HEK293 (cell line): Measurements from ENCODE around the gene SH3TC1.

Source experiments
- CTCF ChIP-seq: fragments of 450-650 bp; formaldehyde crosslinking; IDR thresholded peaks from 2 replicates; pipeline ENCODE4 v1.5.1; 2016; ENCODE audit warnings: missing biosample characterization, missing genetic modification characterization
- MYNN ChIP-seq: fragments of 450-650 bp; formaldehyde crosslinking; IDR thresholded peaks from 2 replicates; pipeline ENCODE4 v1.5.1; 2016; ENCODE audit warnings: missing biosample characterization, missing genetic modification characterization, borderline replicate concordance
- ZBTB7A ChIP-seq: fragments of 450-650 bp; formaldehyde crosslinking; IDR thresholded peaks from 2 replicates; pipeline ENCODE4 v1.5.1; 2016; ENCODE audit warnings: low read depth, missing biosample characterization, missing genetic modification characterization
- ZNF155 ChIP-seq: fragments of 450-650 bp; formaldehyde crosslinking; IDR thresholded peaks from 2 replicates; pipeline ENCODE4 v1.5.1; 2016; ENCODE audit warnings: missing biosample characterization, missing genetic modification characterization
- ZNF175 ChIP-seq: fragments of 450-650 bp; formaldehyde crosslinking; IDR thresholded peaks from 2 replicates; pipeline ENCODE4 v1.5.1; 2016; ENCODE audit warnings: missing biosample characterization, missing genetic modification characterization

DNA sequence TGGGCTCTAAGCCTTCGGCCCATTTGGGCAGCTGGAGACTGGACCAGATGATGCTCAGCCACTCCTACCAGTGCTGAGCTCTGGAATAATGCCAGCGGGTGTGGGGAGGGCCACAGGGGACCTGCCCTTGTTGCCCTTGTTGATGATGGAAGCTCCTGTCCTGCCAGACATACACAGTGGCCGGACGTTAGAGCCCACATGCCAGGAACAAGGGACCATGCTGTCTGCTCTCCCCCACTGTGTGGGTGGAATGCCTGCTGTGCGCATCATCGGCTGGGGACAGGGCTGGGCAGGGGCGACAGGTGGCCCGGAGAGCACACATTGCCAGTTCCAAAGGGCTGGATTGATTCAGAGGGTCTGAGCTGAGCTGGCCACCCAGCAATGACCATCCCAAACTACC is 42.5 kb upstream of the SH3TC1 start:
- TF ChIP-seq MYNN (tag by site-specific recombination) (no peak), ZNF175 (tag by site-specific recombination) (no peak), CTCF (no peak), ZNF155 (tag by site-specific recombination) (no peak), ZBTB7A (tag by site-specific recombination) (no peak)
